ENCODE results near the gene WWC1.

Gene WWC1

GRCh38 chr5:168513861-168514428 is 222.5 kb downstream of the WWC1 start:
- no peak for TF ChIP-seq CTCF (IDR thresholded peaks at IDR 0.05; ENCODE audit: low read length, missing control alignments)
- no peak for DNase-seq (ENCODE audit: low read depth)
- no peak overlapping the region for H3K4me3 ChIP-seq (replicated peaks; ENCODE audit: low read depth, low read length)
